SK-N-SH (cell line): Measurements from ENCODE around the gene CCDC106. TPM values are rescaled to one million over a fixed set of nuclear protein-coding genes. Genes with fewer than 3 reads are reported as not detected.

ENCODE experiments used
- CTCF ChIA-PET: fragments of 300-600, 350-600 bp; formaldehyde crosslinking; extraction: SDS; loops from one replicate; lab custom pipeline; 2021; lab: Yijun Ruan, JAX
- POLR2A ChIA-PET: fragments of 350-600 bp; sonication (Branson Sonifier 250); formaldehyde crosslinking; extraction: SDS; loops from one replicate; lab custom pipeline; 2020; ENCODE audit warnings: antibody characterized with exemption, inconsistent platforms; lab: Yijun Ruan, JAX
- DNase-seq: peaks from one replicate; pipeline ENCODE4 v3.0.0; 2012
- H2AFZ ChIP-seq: fragments of 200-600 bp; sonication (generic); 2 replicates; pipeline ENCODE4 v1.8.1; 2016; ENCODE audit warnings: antibody characterized with exemption, mild to moderate bottlenecking, low read depth
- H3F3A ChIP-seq: fragments of 200-600 bp; sonication (generic); replicated peaks from 2 replicates; pipeline ENCODE3; 2016; ENCODE audit warnings: antibody characterized with exemption, mild to moderate bottlenecking; ENCODE audit not compliant: insufficient read depth
- H3K27ac ChIP-seq, 2 experiments: fragments of 200-500 bp in 1 of 2; fragments of 200-600 bp in 1 of 2; sonication (Bioruptor generic) in 1 of 2; sonication (generic), shearing (Covaris generic) in 1 of 2; 2 replicates each; pipeline versions ENCODE4 v1.5.1 to v1.6.1; 2014 to 2016; ENCODE audit warnings: low read depth in 2 of 2, inconsistent platforms in 1 of 2, low read length in 1 of 2, mild to moderate bottlenecking in 1 of 2, mixed read lengths in 1 of 2
- H3K27me3 ChIP-seq: fragments of 200-600 bp; sonication (generic), shearing (Covaris generic); 2 replicates; pipeline ENCODE4 v1.6.1; 2016; ENCODE audit warnings: mixed run types; ENCODE audit not compliant: insufficient read depth
- H3K36me3 ChIP-seq, 2 experiments: fragments of 200-500 bp in 1 of 2; fragments of 200-600 bp in 1 of 2; sonication (Bioruptor generic) in 1 of 2; sonication (generic) in 1 of 2; replicated peaks in 1 of 2; 2 replicates each; pipeline versions ENCODE3 to v1.5.1; 2014 to 2016; ENCODE audit warnings: low read length in 1 of 2, mild to moderate bottlenecking in 1 of 2; ENCODE audit not compliant: insufficient read depth in 2 of 2, control insufficient read depth in 1 of 2
- H3K4me1 ChIP-seq, 2 experiments: fragments of 200-500 bp in 1 of 2; fragments of 200-600 bp in 1 of 2; sonication (Bioruptor generic) in 1 of 2; sonication (generic), shearing (Covaris generic) in 1 of 2; 2 replicates each; pipeline versions ENCODE4 v1.5.1 to v1.6.1; 2014 to 2016; ENCODE audit warnings: low read depth in 1 of 2, low read length in 1 of 2, mixed run types in 1 of 2; ENCODE audit not compliant: insufficient read depth in 2 of 2, control insufficient read depth in 1 of 2
- H3K4me2 ChIP-seq: fragments of 200-600 bp; sonication (generic), shearing (Covaris generic); 2 replicates; pipeline ENCODE4 v1.6.1; 2017; ENCODE audit warnings: mixed run types
- H3K4me3 ChIP-seq, 2 experiments: fragments of 200-500 bp in 1 of 2; fragments of 200-600 bp in 1 of 2; sonication (Bioruptor generic) in 1 of 2; sonication (generic), shearing (Covaris generic) in 1 of 2; 2 replicates each; pipeline versions ENCODE4 v1.5.1 to v1.8.1; 2014 to 2016; ENCODE audit warnings: low read depth in 2 of 2, inconsistent platforms in 1 of 2, low read length in 1 of 2, mild to moderate bottlenecking in 1 of 2, mixed read lengths in 1 of 2, moderate library complexity in 1 of 2
- H3K79me2 ChIP-seq: fragments of 200-600 bp; sonication (generic); 2 replicates; pipeline ENCODE4 v1.8.1; 2017; ENCODE audit warnings: mild to moderate bottlenecking; ENCODE audit not compliant: insufficient read depth
- H3K9ac ChIP-seq: fragments of 200-600 bp; sonication (generic); 2 replicates; pipeline ENCODE4 v1.6.1; 2017; ENCODE audit warnings: mixed run types
- H3K9me2 ChIP-seq: fragments of 200-600 bp; sonication (generic); 2 replicates; pipeline ENCODE4 v1.6.1; 2017; ENCODE audit warnings: mixed run types
- H3K9me3 ChIP-seq: fragments of 200-600 bp; sonication (generic); 2 replicates; pipeline ENCODE4 v1.6.1; 2017; ENCODE audit warnings: mixed run types, mild to moderate bottlenecking, moderate library complexity
- H4K20me1 ChIP-seq: fragments of 200-600 bp; sonication (generic); 2 replicates; pipeline ENCODE4 v1.6.1; 2017; ENCODE audit warnings: mild to moderate bottlenecking, mixed run types; ENCODE audit not compliant: insufficient read depth
- CTCF ChIP-seq: fragments of 200-600 bp; sonication (generic); IDR thresholded peaks from 2 replicates; pipeline ENCODE4 v1.6.1; 2017; ENCODE audit warnings: antibody characterized with exemption, mild to moderate bottlenecking, moderate library complexity
- ELF1 ChIP-seq: IDR thresholded peaks from 2 replicates; pipeline ENCODE4 v1.4.0; 2012
- EP300 ChIP-seq, 2 experiments: IDR thresholded peaks; 2 replicates each; pipeline versions ENCODE4 v1.4.0 to v1.6.1; 2012; ENCODE audit warnings: borderline replicate concordance in 1 of 2, low read depth in 1 of 2, low read length in 1 of 2
- EZH2phosphoT487 ChIP-seq: fragments of 200-600 bp; sonication (generic); IDR thresholded peaks from 2 replicates; pipeline ENCODE4 v1.6.1; 2017; ENCODE audit warnings: low read depth, mixed run types, mild to moderate bottlenecking, antibody characterized with exemption, moderate library complexity, borderline replicate concordance
- FOSL2 ChIP-seq: IDR thresholded peaks from 2 replicates; pipeline ENCODE4 v1.4.0; 2012; ENCODE audit warnings: low read depth, mild to moderate bottlenecking, moderate library complexity, borderline replicate concordance
- FOXJ3 ChIP-seq: sonication (generic); formaldehyde crosslinking; IDR thresholded peaks from 2 replicates; pipeline ENCODE4 v1.5.1; 2020; ENCODE audit warnings: mild to moderate bottlenecking, missing genetic modification reagents
- FOXM1 ChIP-seq: IDR thresholded peaks from 2 replicates; pipeline ENCODE4 v1.4.0; 2012; ENCODE audit warnings: low read depth, mild to moderate bottlenecking
- GABPA ChIP-seq: IDR thresholded peaks from 2 replicates; pipeline ENCODE4 v1.4.0; 2012; ENCODE audit warnings: low read depth, mild to moderate bottlenecking
- JUND ChIP-seq: IDR thresholded peaks from 2 replicates; pipeline ENCODE4 v1.4.0; 2012
- MEF2A ChIP-seq: IDR thresholded peaks from 2 replicates; pipeline ENCODE4 v1.4.0; 2012; ENCODE audit warnings: low read depth, borderline replicate concordance
- NRF1 ChIP-seq: IDR thresholded peaks from 2 replicates; pipeline ENCODE4 v1.6.1; 2012; ENCODE audit warnings: low read depth, mild to moderate bottlenecking, low read length
- POLR2AphosphoS5 ChIP-seq: IDR thresholded peaks from 2 replicates; pipeline ENCODE4 v1.6.1; 2012; ENCODE audit warnings: low read depth, low read length
- RCOR1 ChIP-seq: fragments of 150-350 bp; IDR thresholded peaks from 2 replicates; pipeline ENCODE4 v1.6.1; 2017; ENCODE audit warnings: antibody characterized with exemption, low read length
- RFX5 ChIP-seq: IDR thresholded peaks from 2 replicates; pipeline ENCODE4 v1.6.1; 2012; ENCODE audit warnings: mild to moderate bottlenecking, improper control_type of control experiment, low read length
- RXRA ChIP-seq: IDR thresholded peaks from 2 replicates; pipeline ENCODE4 v1.4.0; 2012; ENCODE audit warnings: low read depth, mild to moderate bottlenecking, borderline replicate concordance
- SIN3A ChIP-seq: IDR thresholded peaks from 2 replicates; pipeline ENCODE4 v1.6.1; 2012; ENCODE audit warnings: low read depth, mild to moderate bottlenecking, low read length, moderate library complexity, borderline replicate concordance
- SMC3 ChIP-seq: IDR thresholded peaks from 2 replicates; pipeline ENCODE4 v1.6.1; 2012; ENCODE audit warnings: low read depth, low read length, improper control_type of control experiment
- TAF1 ChIP-seq: IDR thresholded peaks from 2 replicates; pipeline ENCODE4 v1.6.1; 2012; ENCODE audit warnings: low read depth, mild to moderate bottlenecking, low read length, moderate library complexity, borderline replicate concordance
- TCF12 ChIP-seq: IDR thresholded peaks from 2 replicates; pipeline ENCODE4 v1.4.0; 2012
- YY1 ChIP-seq: IDR thresholded peaks from 2 replicates; pipeline ENCODE4 v1.4.0; 2012; ENCODE audit warnings: low read depth, mild to moderate bottlenecking
- ZBTB33 ChIP-seq: IDR thresholded peaks from 2 replicates; pipeline ENCODE4 v1.4.0; 2012; ENCODE audit warnings: low read depth, borderline replicate concordance
- whole genome bisulfite sequencing: methylation state at CpG from one replicate; pipeline ENCODE4 v1.1.6; 2017; ENCODE audit warnings: low lambda C conversion rate; 5-methylcytosine and 5-hydroxymethylcytosine counted together
- polyA plus RNA-seq, 3 experiments: library from polyadenylated mRNA; depleted of rRNA; stranded (reverse); fragments of >200 nt; gene quantifications; 2 replicates each; pipeline ENCODE4 v1.2.3, GENCODE V29; 2012

The CCDC106 gene
- polyA plus RNA-seq, 1 of the 3 experiments (the other 2 are of a cell fraction), result 27.1 TPM

GRCh38 chr19:55667958-55668357 is 19.9 kb downstream of the CCDC106 start:
- Histone ChIP-seq H4K20me1 (peaks cover 97% of the 10 kb centered on the region), H3K36me3 (peaks cover 32 to 64% of the 10 kb centered on the region in 2 experiments), H3K4me3 (no peak overlapping the region), H3K79me2 (peaks cover 89% of the 10 kb centered on the region), H3K9me2 (no peaks in the 10 kb centered on the region), H3K4me2 (no peak overlapping the region), H3K4me1 (peaks cover 0 to 7% of the 10 kb centered on the region in 2 experiments; a peak in 2 of 4 replicates), H3K27ac (no peak overlapping the region), H3F3A (peaks cover 25% of the 10 kb centered on the region), H3K9me3 (no peaks in the 10 kb centered on the region), H2AFZ (no peak overlapping the region), H3K9ac (no peak overlapping the region), H3K27me3 (no peaks in the 10 kb centered on the region)
- 97% methylated on average over 10 of the region's 11 CpGs for WGBS
- ChIA-PET CTCF (interaction anchor here (1.3 kb wide), 1 partner anchor 13 kb away, joined by 3 read pairs; the partner anchor contains the start of gene U2AF2), POLR2A (no interaction called here)
- no peak for DNase-seq
- TF ChIP-seq FOXM1, result no peak
- TF ChIP-seq TAF1, result no peak
- TF ChIP-seq FOSL2, result no peak
- TF ChIP-seq JUND, result no peak
- TF ChIP-seq RFX5, result no peak
- no peak for TF ChIP-seq ELF1
- TF ChIP-seq RXRA, result no peak
- TF ChIP-seq MEF2A, result no peak
- no peak for TF ChIP-seq ZBTB33
- TF ChIP-seq SMC3, result no peak
- no peak for TF ChIP-seq SIN3A
- no peak for TF ChIP-seq NRF1
- no peak for TF ChIP-seq FOXJ3 (CRISPR knock-in tag)
- no peak for TF ChIP-seq EP300 (IDR thresholded peaks at IDR 0.05; ENCODE audit: borderline replicate concordance in 1 of 2, low read depth in 1 of 2, low read length in 1 of 2)

- Histone ChIP-seq H3K27me3 (no peaks in the 10 kb centered on the region), H3K9me2 (no peaks in the 10 kb centered on the region), H4K20me1 (peaks cover 97% of the 10 kb centered on the region), H3K4me3 (no peak overlapping the region), H2AFZ (no peak overlapping the region), H3K4me1 (peaks cover 5 to 7% of the 10 kb centered on the region in 2 experiments; a peak in 2 of 4 replicates), H3K4me2 (no peak overlapping the region), H3K9ac (no peak overlapping the region), H3F3A (peaks cover 33% of the 10 kb centered on the region), H3K36me3 (peaks cover 31 to 62% of the 10 kb centered on the region in 2 experiments), H3K9me3 (no peaks in the 10 kb centered on the region), H3K27ac (no peak overlapping the region), H3K79me2 (peaks cover 89% of the 10 kb centered on the region)
- ChIA-PET POLR2A (no interaction called here), CTCF (interaction anchor here (0.7 kb wide), 1 partner anchor 16 kb away, joined by 3 read pairs; no protein-coding TSS in a partner anchor)
- TF ChIP-seq YY1 (no peak), EZH2phosphoT487 (no peak), RCOR1 (no peak), ZBTB33 (no peak), POLR2AphosphoS5 (no peak), TCF12 (no peak), GABPA (no peak), CTCF (no peak)
- WGBS, result 92% methylated on average over 24 of the region's 30 CpGs
- DNase-seq, result no peak
Observed at GRCh38 chr19:55668603-55669348, 20.8 kb downstream of the CCDC106 start.
